AG10803 (cell line): ENCODE results near the gene PRIMPOL.

Experiments used
- DNase-seq: peaks from one replicate; pipeline ENCODE4 v3.0.0; 2010; ENCODE audit warnings: low read depth
- H3K4me3 ChIP-seq: 2 replicates; pipeline ENCODE4 v1.5.1; 2011; ENCODE audit warnings: mild to moderate bottlenecking, low read length, control low read depth
- TF ChIP-seq, protein P1 (sequence below): conservative IDR thresholded peaks from 2 replicates; pipeline ENCODE4 v1.5.1; 2011; ENCODE audit warnings: mild to moderate bottlenecking, low read length, control low read depth, inconsistent platforms

PRIMPOL gene

GRCh38 chr4:184743650-184744049, 94.1 kb downstream of the PRIMPOL start:
- no peak overlapping the region for H3K4me3 ChIP-seq
- no peak for DNase-seq
- TF ChIP-seq, protein P1, sequence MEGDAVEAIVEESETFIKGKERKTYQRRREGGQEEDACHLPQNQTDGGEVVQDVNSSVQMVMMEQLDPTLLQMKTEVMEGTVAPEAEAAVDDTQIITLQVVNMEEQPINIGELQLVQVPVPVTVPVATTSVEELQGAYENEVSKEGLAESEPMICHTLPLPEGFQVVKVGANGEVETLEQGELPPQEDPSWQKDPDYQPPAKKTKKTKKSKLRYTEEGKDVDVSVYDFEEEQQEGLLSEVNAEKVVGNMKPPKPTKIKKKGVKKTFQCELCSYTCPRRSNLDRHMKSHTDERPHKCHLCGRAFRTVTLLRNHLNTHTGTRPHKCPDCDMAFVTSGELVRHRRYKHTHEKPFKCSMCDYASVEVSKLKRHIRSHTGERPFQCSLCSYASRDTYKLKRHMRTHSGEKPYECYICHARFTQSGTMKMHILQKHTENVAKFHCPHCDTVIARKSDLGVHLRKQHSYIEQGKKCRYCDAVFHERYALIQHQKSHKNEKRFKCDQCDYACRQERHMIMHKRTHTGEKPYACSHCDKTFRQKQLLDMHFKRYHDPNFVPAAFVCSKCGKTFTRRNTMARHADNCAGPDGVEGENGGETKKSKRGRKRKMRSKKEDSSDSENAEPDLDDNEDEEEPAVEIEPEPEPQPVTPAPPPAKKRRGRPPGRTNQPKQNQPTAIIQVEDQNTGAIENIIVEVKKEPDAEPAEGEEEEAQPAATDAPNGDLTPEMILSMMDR = no peak

GRCh38 chr4:184744236-184744635, 94.7 kb downstream of the PRIMPOL start:
- no peak for DNase-seq
- no peak overlapping the region for H3K4me3 ChIP-seq
- TF ChIP-seq, protein P1 = no peak
